Measurements from ENCODE around the gene KRTAP4-4.
"Not testable (repeated sequence)": the region's sequence is repeated elsewhere in the genome, so short reads cannot be mapped to it uniquely, and the experiment has no call there.

KRTAP4-4 gene

DNA sequence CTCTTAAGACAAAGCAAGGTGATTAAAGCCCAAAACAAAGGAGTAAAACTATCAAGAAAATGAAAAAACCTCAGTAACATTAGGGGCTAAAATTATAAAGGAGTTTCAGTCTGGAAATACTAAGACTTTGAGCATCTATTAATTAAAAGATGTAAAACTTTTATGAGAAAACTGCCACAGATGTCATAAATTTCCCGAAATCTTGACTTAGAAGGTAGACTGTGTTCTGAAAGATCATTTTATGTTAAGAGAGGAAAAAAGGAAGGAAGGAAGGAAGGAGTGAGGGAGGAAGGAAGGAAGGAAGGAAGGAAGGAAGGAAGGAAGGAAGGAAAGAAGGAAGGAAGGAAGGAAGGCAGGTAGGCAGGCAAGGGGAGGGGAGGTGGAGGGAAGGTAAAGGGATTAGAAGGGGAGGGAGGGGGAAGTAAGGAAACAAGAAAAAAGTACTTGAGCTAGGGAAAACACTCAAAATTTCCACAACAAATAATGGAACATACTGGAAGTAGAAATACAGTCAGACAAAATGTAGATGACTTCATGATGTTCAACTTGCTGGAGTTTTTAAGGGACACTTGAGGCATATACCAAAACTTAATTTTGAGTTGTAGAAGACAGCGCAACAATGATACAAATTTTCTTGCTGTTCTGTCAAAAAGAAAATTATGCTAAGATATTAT, 12.9 kb downstream of the KRTAP4-4 start:
- Histone ChIP-seq H3K27me3 (ENCODE audit: control insufficient read depth in 1 of 2, insufficient read depth in 2 of 2, low read length in 2 of 2) (no peaks in the 10 kb centered on the region), H3K27ac (ENCODE audit: low read depth, low read length) (no peak overlapping the region), H3K9ac (ENCODE audit: low read length) (no peak overlapping the region), H3K4me3 (ENCODE audit: low read depth in 1 of 2, low read length in 2 of 2) (no peak overlapping the region), H3K4me1 (ENCODE audit: insufficient read depth, low read length) (no peaks in the 10 kb centered on the region), H3K36me3 (ENCODE audit: insufficient read depth, low read length) (no peaks in the 10 kb centered on the region), H3K9me3 (ENCODE audit: low read length) (no peaks in the 10 kb centered on the region)

DNA sequence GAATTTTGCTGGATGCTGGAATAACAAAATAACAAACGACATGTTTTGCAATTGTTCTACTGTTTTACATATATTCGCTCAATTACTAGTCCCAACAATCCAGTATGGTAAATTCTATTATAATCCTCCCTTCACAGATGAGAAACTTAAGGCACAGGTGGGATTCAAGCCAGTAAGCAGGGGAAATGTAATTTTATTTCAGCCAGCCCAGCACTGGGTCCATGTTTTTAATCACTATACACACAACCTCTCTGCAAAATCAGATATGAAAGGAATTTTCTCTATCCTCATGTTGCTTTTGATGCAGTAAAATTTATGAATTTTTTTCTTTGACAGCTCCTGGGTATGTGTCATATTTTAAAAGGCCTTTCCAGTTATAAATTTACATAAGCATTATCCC, 15.3 kb downstream of the KRTAP4-4 start:
- Histone ChIP-seq H3K9me3 (ENCODE audit: low read length) (no peaks in the 10 kb centered on the region), H3K9ac (ENCODE audit: low read length) (no peak overlapping the region), H3K4me1 (ENCODE audit: insufficient read depth, low read length) (no peaks in the 10 kb centered on the region), H3K27me3 (ENCODE audit: control insufficient read depth in 1 of 2, insufficient read depth in 2 of 2, low read length in 2 of 2) (no peaks in the 10 kb centered on the region), H3K27ac (ENCODE audit: low read depth, low read length) (no peak overlapping the region), H3K36me3 (ENCODE audit: insufficient read depth, low read length) (no peaks in the 10 kb centered on the region), H3K4me3 (ENCODE audit: low read depth in 1 of 2, low read length in 2 of 2) (no peak overlapping the region)

DNA sequence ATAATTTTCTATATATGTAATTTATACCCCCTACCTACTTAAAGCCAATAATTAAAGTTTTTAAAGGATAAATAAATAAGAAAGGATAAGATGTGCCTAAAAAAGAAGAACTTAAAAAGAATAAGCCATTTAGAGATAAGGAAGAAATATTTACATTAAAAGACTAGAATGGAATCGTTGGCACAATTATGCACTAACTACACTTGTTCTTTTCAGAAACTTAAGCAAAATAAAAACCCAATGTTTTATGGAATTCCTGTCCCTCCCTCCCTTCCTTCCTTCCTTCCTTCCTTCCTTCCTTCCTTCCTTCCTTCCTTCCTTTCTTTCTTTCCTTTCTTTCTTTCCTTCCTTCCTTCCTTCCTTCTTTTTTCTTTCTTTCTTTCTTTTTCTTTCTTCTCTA, 15.7 kb downstream of the KRTAP4-4 start:
- H3K27me3 ChIP-seq (ENCODE audit: control insufficient read depth in 1 of 2, insufficient read depth in 2 of 2, low read length in 2 of 2), result no peaks in the 10 kb centered on the region
- no peak overlapping the region for H3K4me3 ChIP-seq (ENCODE audit: low read depth in 1 of 2, low read length in 2 of 2)
- no peak overlapping the region for H3K9ac ChIP-seq (ENCODE audit: low read length)
- H3K27ac ChIP-seq (ENCODE audit: low read depth, low read length), result no peak overlapping the region
- no peaks in the 10 kb centered on the region for H3K9me3 ChIP-seq (ENCODE audit: low read length)
- H3K4me1 ChIP-seq (ENCODE audit: insufficient read depth, low read length), result no peaks in the 10 kb centered on the region
- H3K36me3 ChIP-seq (ENCODE audit: insufficient read depth, low read length), result no peaks in the 10 kb centered on the region

DNA sequence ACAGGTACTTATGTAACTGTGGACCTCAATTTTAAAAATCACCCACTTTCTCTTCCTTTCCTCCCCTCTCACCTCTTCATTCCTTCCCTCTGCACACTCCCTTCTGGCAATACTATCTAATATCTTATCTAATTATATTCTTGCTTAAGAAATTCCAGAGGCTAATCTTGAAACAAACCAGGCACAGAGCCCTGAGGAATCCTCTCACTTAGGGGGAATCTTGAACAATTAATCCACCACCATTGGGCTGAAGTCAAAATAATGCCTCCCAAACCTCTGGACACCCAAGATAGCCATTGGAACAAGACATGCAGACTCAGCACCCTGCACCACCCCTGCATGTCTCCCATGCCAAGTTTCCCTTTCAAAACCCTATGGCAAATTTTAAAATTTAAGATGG, 19.2 kb downstream of the KRTAP4-4 start:
- H3K27me3 ChIP-seq (ENCODE audit: control insufficient read depth in 1 of 2, insufficient read depth in 2 of 2, low read length in 2 of 2), result no peaks in the 10 kb centered on the region
- H3K9me3 ChIP-seq (ENCODE audit: low read length), result no peaks in the 10 kb centered on the region
- no peaks in the 10 kb centered on the region for H3K4me1 ChIP-seq (ENCODE audit: insufficient read depth, low read length)
- no peak overlapping the region for H3K4me3 ChIP-seq (ENCODE audit: low read depth in 1 of 2, low read length in 2 of 2)
- H3K36me3 ChIP-seq (ENCODE audit: insufficient read depth, low read length), result no peaks in the 10 kb centered on the region
- no peak overlapping the region for H3K27ac ChIP-seq (ENCODE audit: low read depth, low read length)
- no peak overlapping the region for H3K9ac ChIP-seq (ENCODE audit: low read length)

DNA sequence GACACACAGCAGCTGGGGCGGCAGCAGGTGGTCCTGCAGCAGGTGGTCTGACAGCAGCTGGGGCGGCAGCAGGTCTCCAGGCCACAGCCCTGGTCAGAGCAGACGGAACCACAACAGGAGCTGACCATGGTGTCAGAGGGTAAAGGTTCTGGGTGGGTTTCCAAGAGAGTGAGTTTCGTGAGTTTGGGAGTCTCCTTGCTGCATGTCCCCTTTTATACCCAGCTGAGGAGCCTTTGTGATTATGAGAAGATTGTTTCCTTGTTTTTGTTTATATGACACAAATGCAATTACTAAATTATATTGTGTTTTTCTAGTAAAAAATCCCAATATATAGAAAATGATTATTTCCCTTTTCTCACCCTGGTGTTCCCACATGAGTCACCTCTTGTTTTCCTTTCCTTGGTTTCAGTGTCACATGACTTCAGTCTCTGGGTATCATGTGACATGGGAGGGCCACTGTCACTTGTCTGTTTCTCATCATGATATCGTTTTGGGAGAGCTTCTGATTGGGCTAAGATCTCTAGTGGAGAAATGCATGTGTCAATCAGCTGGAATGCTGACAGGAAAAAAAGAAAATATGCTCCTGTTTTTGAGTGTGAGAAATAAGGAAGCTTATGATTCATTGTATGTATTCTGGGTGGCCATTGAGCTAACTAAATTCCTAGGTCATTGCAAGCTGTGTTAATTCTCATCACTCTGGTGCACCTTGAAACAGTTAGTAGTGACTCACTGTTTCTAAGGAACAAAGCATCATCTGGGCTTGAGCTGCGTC, 20.0 kb downstream of the KRTAP4-4 start, which contains the start of gene KRTAP4-6:
Gene KRTAP4-6 (minus strand): TSS at position 185 of the 772 bp plus-strand sequence. CDS start 57 bp downstream, at position 128.
- no peaks in the 10 kb centered on the region for H3K27me3 ChIP-seq (ENCODE audit: control insufficient read depth in 1 of 2, insufficient read depth in 2 of 2, low read length in 2 of 2)

DNA sequence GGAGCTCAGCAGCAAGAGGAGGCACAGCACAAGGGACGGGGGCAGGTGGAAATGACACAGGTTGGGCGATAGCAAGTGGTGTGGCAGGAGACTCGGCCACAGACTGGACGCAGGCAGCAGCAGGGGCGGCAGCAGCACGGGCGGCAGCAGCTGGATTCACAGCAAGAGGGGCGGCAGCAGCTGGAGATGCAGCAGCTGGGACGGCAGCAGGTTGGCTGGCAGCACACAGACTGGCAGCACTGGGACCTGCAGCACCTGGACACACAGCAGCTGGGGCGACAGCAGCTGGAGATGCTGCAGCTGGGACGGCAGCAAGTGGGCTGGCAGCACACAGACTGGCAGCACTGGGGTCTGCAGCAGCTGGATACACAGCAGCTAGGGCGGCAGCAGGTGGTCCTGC, 20.7 kb downstream of the KRTAP4-4 start:
- H3K4me1 ChIP-seq (ENCODE audit: insufficient read depth, low read length); H3K9me3 ChIP-seq (ENCODE audit: low read length); H3K27me3 ChIP-seq (ENCODE audit: control insufficient read depth in 1 of 2, insufficient read depth in 2 of 2, low read length in 2 of 2); H3K27ac ChIP-seq (ENCODE audit: low read depth, low read length); H3K9ac ChIP-seq (ENCODE audit: low read length); H3K4me3 ChIP-seq (ENCODE audit: low read depth in 1 of 2, low read length in 2 of 2); H3K36me3 ChIP-seq (ENCODE audit: insufficient read depth, low read length): not testable (repeated sequence)

More for the DNA sequence above, 20.0 kb downstream of the KRTAP4-4 start, which contains the start of gene KRTAP4-6:
- Histone ChIP-seq H3K4me1 (ENCODE audit: insufficient read depth, low read length) (no peaks in the 10 kb centered on the region), H3K9me3 (ENCODE audit: low read length) (no peaks in the 10 kb centered on the region), H3K9ac (ENCODE audit: low read length) (no peak within 1 kb of the TSS), H3K36me3 (ENCODE audit: insufficient read depth, low read length) (no peaks in the 10 kb centered on the region), H3K4me3 (ENCODE audit: low read depth in 1 of 2, low read length in 2 of 2) (no peak within 1 kb of the TSS), H3K27ac (ENCODE audit: low read depth, low read length) (no peak within 1 kb of the TSS)

DNA sequence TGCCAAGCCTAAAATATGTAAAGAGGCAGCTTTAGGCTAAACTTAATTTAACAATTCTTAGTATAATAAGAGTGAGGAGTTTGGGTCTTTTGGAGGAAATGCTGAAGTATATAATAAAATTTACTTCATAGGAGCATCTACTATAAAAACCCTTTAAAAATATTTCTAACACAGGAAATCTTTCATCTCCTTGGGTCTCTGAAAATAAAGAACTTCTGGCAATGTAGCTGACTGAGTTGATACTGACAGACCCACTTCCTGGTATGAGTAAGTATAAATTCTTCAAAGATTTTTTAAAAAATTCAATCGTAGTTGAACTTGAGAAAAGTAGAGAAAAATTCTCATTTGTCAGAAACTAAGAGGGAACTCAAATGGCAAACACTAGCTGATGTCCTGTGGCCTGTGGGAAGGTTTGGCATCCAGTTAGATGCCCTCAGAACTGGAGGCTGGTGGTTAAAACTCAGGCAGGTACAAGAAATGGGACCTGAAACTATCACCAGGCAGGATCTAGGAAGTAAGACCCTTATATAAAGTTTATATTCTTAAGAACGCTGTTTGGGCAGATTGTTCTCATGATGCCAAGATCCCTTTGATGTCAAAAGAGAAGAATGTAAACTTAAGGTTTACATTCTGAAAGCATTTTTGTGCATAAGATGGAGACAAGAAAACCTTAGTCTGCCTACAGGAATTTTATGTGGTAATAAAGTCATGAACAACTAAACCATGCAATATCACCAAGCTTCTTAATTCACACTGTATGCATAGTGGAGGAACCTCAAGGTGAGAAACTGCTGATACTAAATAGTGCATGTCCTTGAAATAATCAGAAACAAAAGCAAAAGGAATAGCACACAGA, 26.4 kb downstream of the KRTAP4-4 start:
- Histone ChIP-seq H3K27ac (ENCODE audit: low read depth, low read length) (no peak overlapping the region), H3K9ac (ENCODE audit: low read length) (no peak overlapping the region), H3K36me3 (ENCODE audit: insufficient read depth, low read length) (no peaks in the 10 kb centered on the region), H3K27me3 (ENCODE audit: control insufficient read depth in 1 of 2, insufficient read depth in 2 of 2, low read length in 2 of 2) (no peaks in the 10 kb centered on the region), H3K4me3 (ENCODE audit: low read depth in 1 of 2, low read length in 2 of 2) (no peak overlapping the region), H3K4me1 (ENCODE audit: insufficient read depth, low read length) (no peaks in the 10 kb centered on the region), H3K9me3 (ENCODE audit: low read length) (no peaks in the 10 kb centered on the region)

DNA sequence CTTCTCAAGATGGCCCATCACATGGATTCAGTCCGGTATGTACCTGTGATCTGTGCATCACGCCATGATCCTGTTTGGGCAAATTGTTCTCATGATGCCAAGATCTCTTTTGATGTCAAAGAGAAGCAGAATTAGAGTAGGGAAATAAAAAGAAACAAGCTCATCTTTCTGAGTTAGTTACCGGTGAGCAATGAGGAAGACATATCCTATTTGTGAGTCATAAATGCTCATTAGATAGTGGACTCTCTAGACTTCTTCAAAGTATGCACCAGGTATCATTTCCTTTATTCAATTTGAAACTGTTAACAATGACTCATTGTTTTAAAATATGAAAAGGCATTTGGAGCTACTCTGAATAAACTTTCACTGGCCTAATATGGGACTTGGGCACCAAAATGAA, 28.6 kb downstream of the KRTAP4-4 start:
- no peak overlapping the region for H3K9ac ChIP-seq (ENCODE audit: low read length)
- H3K27ac ChIP-seq (ENCODE audit: low read depth, low read length), result no peak overlapping the region
- no peak overlapping the region for H3K4me3 ChIP-seq (ENCODE audit: low read depth in 1 of 2, low read length in 2 of 2)
- no peaks in the 10 kb centered on the region for H3K9me3 ChIP-seq (ENCODE audit: low read length)
- no peaks in the 10 kb centered on the region for H3K36me3 ChIP-seq (ENCODE audit: insufficient read depth, low read length)
- no peaks in the 10 kb centered on the region for H3K27me3 ChIP-seq (ENCODE audit: control insufficient read depth in 1 of 2, insufficient read depth in 2 of 2, low read length in 2 of 2)
- H3K4me1 ChIP-seq (ENCODE audit: insufficient read depth, low read length), result no peaks in the 10 kb centered on the region

DNA sequence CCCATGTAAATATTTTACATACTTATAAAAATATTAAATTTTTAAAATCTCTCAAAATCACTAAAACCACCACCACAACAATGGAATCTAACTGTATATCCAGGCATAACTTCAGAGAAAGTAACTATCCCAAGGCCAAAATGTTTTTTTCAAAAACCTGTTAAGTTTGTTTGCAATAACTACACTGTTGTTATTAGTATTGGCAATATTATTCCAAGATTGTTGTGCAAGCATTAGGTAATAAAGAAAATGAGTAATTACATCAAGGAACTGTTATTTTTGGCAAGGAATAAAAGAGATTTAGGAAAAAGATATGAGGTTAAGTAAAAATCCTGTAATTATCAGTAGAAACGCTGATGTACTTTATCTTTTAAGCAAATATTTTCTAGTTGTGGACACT, 33.2 kb downstream of the KRTAP4-4 start:
- no peaks in the 10 kb centered on the region for H3K4me1 ChIP-seq (ENCODE audit: insufficient read depth, low read length)

DNA sequence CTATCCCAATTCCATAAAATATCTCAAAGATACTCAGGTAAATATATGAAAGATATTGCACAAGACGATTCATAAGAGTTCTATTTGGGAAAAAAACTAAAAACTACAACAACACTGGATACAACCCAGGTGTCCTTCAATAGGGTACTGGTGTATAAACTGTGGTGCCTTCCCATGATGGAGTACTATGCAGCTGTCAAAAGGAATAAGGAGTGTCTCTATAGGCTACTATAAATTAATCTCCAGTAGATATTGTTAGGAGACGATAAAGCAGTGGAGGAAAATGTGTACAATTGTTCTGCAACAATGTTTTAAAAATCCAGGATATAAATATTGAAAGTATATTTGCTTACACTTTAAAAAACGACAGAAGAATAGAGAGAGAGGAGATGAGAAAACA, 34.1 kb downstream of the KRTAP4-4 start:
- no peak overlapping the region for H3K4me3 ChIP-seq (ENCODE audit: low read depth in 1 of 2, low read length in 2 of 2)
- no peaks in the 10 kb centered on the region for H3K4me1 ChIP-seq (ENCODE audit: insufficient read depth, low read length)
- no peak overlapping the region for H3K27ac ChIP-seq (ENCODE audit: low read depth, low read length)
- no peaks in the 10 kb centered on the region for H3K9me3 ChIP-seq (ENCODE audit: low read length)
- no peaks in the 10 kb centered on the region for H3K27me3 ChIP-seq (ENCODE audit: control insufficient read depth in 1 of 2, insufficient read depth in 2 of 2, low read length in 2 of 2)
- no peak overlapping the region for H3K9ac ChIP-seq (ENCODE audit: low read length)
- H3K36me3 ChIP-seq (ENCODE audit: insufficient read depth, low read length), result no peaks in the 10 kb centered on the region

More for the DNA sequence above, 33.2 kb downstream of the KRTAP4-4 start:
- H3K4me3 ChIP-seq (ENCODE audit: low read depth in 1 of 2, low read length in 2 of 2), result no peak overlapping the region
- H3K36me3 ChIP-seq (ENCODE audit: insufficient read depth, low read length), result no peaks in the 10 kb centered on the region
- H3K9ac ChIP-seq (ENCODE audit: low read length), result no peak overlapping the region
- no peaks in the 10 kb centered on the region for H3K9me3 ChIP-seq (ENCODE audit: low read length)
- no peaks in the 10 kb centered on the region for H3K27me3 ChIP-seq (ENCODE audit: control insufficient read depth in 1 of 2, insufficient read depth in 2 of 2, low read length in 2 of 2)
- H3K27ac ChIP-seq (ENCODE audit: low read depth, low read length), result no peak overlapping the region

DNA sequence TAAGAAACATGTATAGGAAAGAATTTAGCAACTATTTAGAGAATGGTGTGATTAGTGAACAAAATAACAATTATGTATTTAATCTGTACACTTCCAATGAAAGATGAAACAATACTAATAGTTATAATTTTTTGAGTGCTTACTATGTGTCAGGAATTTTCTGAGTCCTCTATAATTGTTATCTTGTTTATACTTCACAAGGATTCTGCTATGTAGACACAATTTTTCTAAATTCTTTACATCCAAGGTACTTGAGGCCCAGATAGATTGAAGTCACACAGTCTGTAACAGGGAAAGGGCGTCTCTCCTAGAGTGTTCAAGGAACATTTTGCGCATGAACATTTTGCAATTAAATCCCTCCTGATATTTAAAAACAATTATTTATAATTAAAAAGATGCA, 35.5 kb downstream of the KRTAP4-4 start:
- Histone ChIP-seq H3K36me3 (ENCODE audit: insufficient read depth, low read length) (no peaks in the 10 kb centered on the region), H3K4me3 (ENCODE audit: low read depth in 1 of 2, low read length in 2 of 2) (no peak overlapping the region), H3K9me3 (ENCODE audit: low read length) (no peaks in the 10 kb centered on the region), H3K27me3 (ENCODE audit: control insufficient read depth in 1 of 2, insufficient read depth in 2 of 2, low read length in 2 of 2) (no peaks in the 10 kb centered on the region), H3K9ac (ENCODE audit: low read length) (no peak overlapping the region), H3K4me1 (ENCODE audit: insufficient read depth, low read length) (no peaks in the 10 kb centered on the region), H3K27ac (ENCODE audit: low read depth, low read length) (no peak overlapping the region)
